Measurements from ENCODE around the gene WNT2.
"Not testable (repeated sequence)": the region's sequence is repeated elsewhere in the genome, so short reads cannot be mapped to it uniquely, and the experiment has no call there.

WNT2 gene

GRCh38 chr7:117247809-117248208 lies 75.0 kb downstream of the WNT2 start:
- H3K27ac ChIP-seq = no peak overlapping the region
- H3K4me3 ChIP-seq (IDR thresholded peaks at IDR 0.05; ENCODE audit: insufficient read depth, low read depth, low read length) = no peak overlapping the region
- no peaks in the 10 kb centered on the region for H3K36me3 ChIP-seq (ENCODE audit: insufficient read depth)
- TF ChIP-seq CTCF (conservative IDR thresholded peaks at IDR 0.05; ENCODE audit: low read depth, low read length) = no peak
- H2AFZ ChIP-seq (ENCODE audit: low read depth) = no peak overlapping the region
- no peaks in the 10 kb centered on the region for H3K4me1 ChIP-seq (ENCODE audit: low read depth, poor library complexity, severe bottlenecking)
- H3K79me2 ChIP-seq (ENCODE audit: insufficient read depth, low read depth) = no peaks in the 10 kb centered on the region
- H3K4me2 ChIP-seq = no peak overlapping the region
- H3K27me3 ChIP-seq (ENCODE audit: insufficient read depth, low read depth) = no peaks in the 10 kb centered on the region
- no peak overlapping the region for H3K9ac ChIP-seq
- H4K20me1 ChIP-seq (ENCODE audit: insufficient read depth) = no peaks in the 10 kb centered on the region

- H3K79me2 ChIP-seq (ENCODE audit: insufficient read depth, low read depth); H3K4me3 ChIP-seq (IDR thresholded peaks at IDR 0.05; ENCODE audit: insufficient read depth, low read depth, low read length); H3K27me3 ChIP-seq (ENCODE audit: insufficient read depth, low read depth); H3K27ac ChIP-seq; H3K4me2 ChIP-seq; H3K36me3 ChIP-seq (ENCODE audit: insufficient read depth); H2AFZ ChIP-seq (ENCODE audit: low read depth); H3K9ac ChIP-seq; H3K4me1 ChIP-seq (ENCODE audit: low read depth, poor library complexity, severe bottlenecking); H4K20me1 ChIP-seq (ENCODE audit: insufficient read depth): not testable (repeated sequence)
Observed at GRCh38 chr7:117245703-117246102, 77.2 kb downstream of the WNT2 start.

GRCh38 chr7:117243390-117243789 lies 79.5 kb downstream of the WNT2 start:
- Histone ChIP-seq H2AFZ (ENCODE audit: low read depth) (no peak overlapping the region), H3K27ac (no peak overlapping the region), H3K36me3 (ENCODE audit: insufficient read depth) (no peaks in the 10 kb centered on the region), H3K27me3 (ENCODE audit: insufficient read depth, low read depth) (no peaks in the 10 kb centered on the region), H3K9ac (no peak overlapping the region), H3K79me2 (ENCODE audit: insufficient read depth, low read depth) (no peaks in the 10 kb centered on the region), H3K4me1 (ENCODE audit: low read depth, poor library complexity, severe bottlenecking) (no peaks in the 10 kb centered on the region), H3K4me2 (no peak overlapping the region), H4K20me1 (ENCODE audit: insufficient read depth) (no peaks in the 10 kb centered on the region), H3K4me3 (IDR thresholded peaks at IDR 0.05; ENCODE audit: insufficient read depth, low read depth, low read length) (no peak overlapping the region)
- no peak for TF ChIP-seq CTCF (conservative IDR thresholded peaks at IDR 0.05; ENCODE audit: low read depth, low read length)

GRCh38 chr7:117241088-117241487 lies 81.8 kb downstream of the WNT2 start:
- no peak for TF ChIP-seq CTCF (conservative IDR thresholded peaks at IDR 0.05; ENCODE audit: low read depth, low read length)
- no peaks in the 10 kb centered on the region for H3K79me2 ChIP-seq (ENCODE audit: insufficient read depth, low read depth)

GRCh38 chr7:117238937-117239336 lies 83.9 kb downstream of the WNT2 start:
- Histone ChIP-seq H3K4me3 (IDR thresholded peaks at IDR 0.05; ENCODE audit: insufficient read depth, low read depth, low read length) (no peak overlapping the region), H3K9ac (no peak overlapping the region), H3K4me1 (ENCODE audit: low read depth, poor library complexity, severe bottlenecking) (no peaks in the 10 kb centered on the region), H3K27ac (no peak overlapping the region), H3K36me3 (ENCODE audit: insufficient read depth) (no peaks in the 10 kb centered on the region), H3K4me2 (no peak overlapping the region), H2AFZ (ENCODE audit: low read depth) (no peak overlapping the region), H4K20me1 (ENCODE audit: insufficient read depth) (no peaks in the 10 kb centered on the region), H3K27me3 (ENCODE audit: insufficient read depth, low read depth) (no peaks in the 10 kb centered on the region), H3K79me2 (ENCODE audit: insufficient read depth, low read depth) (no peaks in the 10 kb centered on the region)
- no peak for TF ChIP-seq CTCF (conservative IDR thresholded peaks at IDR 0.05; ENCODE audit: low read depth, low read length)

More at GRCh38 chr7:117241088-117241487, 81.8 kb downstream of the WNT2 start:
- H3K36me3 ChIP-seq (ENCODE audit: insufficient read depth) = no peaks in the 10 kb centered on the region
- no peaks in the 10 kb centered on the region for H3K27me3 ChIP-seq (ENCODE audit: insufficient read depth, low read depth)
- no peaks in the 10 kb centered on the region for H3K4me1 ChIP-seq (ENCODE audit: low read depth, poor library complexity, severe bottlenecking)
- H3K9ac ChIP-seq = no peak overlapping the region
- H4K20me1 ChIP-seq (ENCODE audit: insufficient read depth) = no peaks in the 10 kb centered on the region
- H3K4me2 ChIP-seq = no peak overlapping the region
- H3K4me3 ChIP-seq (IDR thresholded peaks at IDR 0.05; ENCODE audit: insufficient read depth, low read depth, low read length) = no peak overlapping the region
- no peak overlapping the region for H3K27ac ChIP-seq
- no peak overlapping the region for H2AFZ ChIP-seq (ENCODE audit: low read depth)
